Upper lobe of left lung (tissue), 6 donors: ENCODE measurements around the gene PKNOX2. TPM values are rescaled to one million over a fixed set of nuclear protein-coding genes. Genes with fewer than 3 reads are reported as not detected.

Experiments used
- ATAC-seq, 2 donors: fragments of 200-7000 bp; cut with Tn5 transposase; one replicate each; pipeline ENCODE4 v1.9.1; 2022; ENCODE audit warnings: mild to moderate bottlenecking in 2 of 2, moderate library complexity in 2 of 2; ENCODE audit not compliant: low FRiP score in 2 of 2
- DNase-seq, 2 donors: peaks; one replicate each; pipeline ENCODE4 v3.0.0-alpha.2; 2019 to 2020
- H3K27ac ChIP-seq, 4 donors: fragments of 200-600 bp; sonication (generic); one replicate each; pipeline ENCODE4 v1.5.1; 2016 to 2019
- H3K27me3 ChIP-seq, 4 donors: fragments of 200-600 bp; sonication (generic); one replicate each; pipeline ENCODE4 v1.5.1; 2017 to 2019
- H3K36me3 ChIP-seq, 4 donors: fragments of 200-600 bp; sonication (generic); one replicate each; pipeline ENCODE4 v1.5.1; 2016 to 2019
- H3K4me1 ChIP-seq, 4 donors: fragments of 200-600 bp; sonication (generic); one replicate each; pipeline ENCODE4 v1.5.1; 2018 to 2019
- H3K4me3 ChIP-seq, 4 donors: fragments of 200-600 bp; sonication (generic); one replicate each; pipeline ENCODE4 v1.5.1; 2017 to 2019; ENCODE audit warnings: mild to moderate bottlenecking in 2 of 4, moderate library complexity in 1 of 4
- H3K9me3 ChIP-seq, 4 donors: fragments of 200-600 bp; sonication (generic); one replicate each; pipeline ENCODE4 v1.5.1; 2018 to 2019
- CTCF ChIP-seq, 6 experiments: fragments of 450-650 bp in 4 of 6; fragments of 200-600 bp in 2 of 6; sonication (generic) in 2 of 6; IDR thresholded peaks; one replicate each; pipeline ENCODE4 v1.5.1; 2016 to 2019; ENCODE audit warnings: antibody characterized with exemption in 6 of 6
- EP300 ChIP-seq, 4 donors: sonication (generic); formaldehyde crosslinking; IDR thresholded peaks; one replicate each; pipeline ENCODE4 v1.5.1; 2017; ENCODE audit warnings: antibody characterized with exemption in 4 of 4, control low read depth in 2 of 4
- POLR2A ChIP-seq, 4 donors: fragments of 450-650 bp; IDR thresholded peaks; one replicate each; pipeline ENCODE4 v1.5.1; 2016 to 2017; ENCODE audit warnings: antibody characterized with exemption in 4 of 4, mild to moderate bottlenecking in 2 of 4
- POLR2AphosphoS5 ChIP-seq, 2 donors: sonication (generic); formaldehyde crosslinking; IDR thresholded peaks; one replicate each; pipeline ENCODE4 v1.5.1; 2017; ENCODE audit warnings: antibody characterized with exemption in 2 of 2
- WGBS, 2 donors: methylation state at CpG; one replicate each; pipeline ENCODE4 v1.1.5; 2017 to 2018; 5-methylcytosine and 5-hydroxymethylcytosine counted together
- total RNA-seq, 6 donors: library from RNA; depleted of rRNA in 4 of 6; stranded (reverse); fragments of >200 nt in 4 of 6; gene quantifications; one replicate each; pipeline versions ENCODE4 v1.1.0 to v1.2.1, GENCODE V29; 2016 to 2021
- donor health status: DM: no; HTN: no; CAD: no; lungs with moderate emphysema.
- donor health status: DM: no; HTN: yes; CAD: no; lungs with severe emphysema.

Gene PKNOX2
- total RNA-seq, 6 donors from 2014 or later: 2.9 to 15.5 (median 8.4) TPM

DNA sequence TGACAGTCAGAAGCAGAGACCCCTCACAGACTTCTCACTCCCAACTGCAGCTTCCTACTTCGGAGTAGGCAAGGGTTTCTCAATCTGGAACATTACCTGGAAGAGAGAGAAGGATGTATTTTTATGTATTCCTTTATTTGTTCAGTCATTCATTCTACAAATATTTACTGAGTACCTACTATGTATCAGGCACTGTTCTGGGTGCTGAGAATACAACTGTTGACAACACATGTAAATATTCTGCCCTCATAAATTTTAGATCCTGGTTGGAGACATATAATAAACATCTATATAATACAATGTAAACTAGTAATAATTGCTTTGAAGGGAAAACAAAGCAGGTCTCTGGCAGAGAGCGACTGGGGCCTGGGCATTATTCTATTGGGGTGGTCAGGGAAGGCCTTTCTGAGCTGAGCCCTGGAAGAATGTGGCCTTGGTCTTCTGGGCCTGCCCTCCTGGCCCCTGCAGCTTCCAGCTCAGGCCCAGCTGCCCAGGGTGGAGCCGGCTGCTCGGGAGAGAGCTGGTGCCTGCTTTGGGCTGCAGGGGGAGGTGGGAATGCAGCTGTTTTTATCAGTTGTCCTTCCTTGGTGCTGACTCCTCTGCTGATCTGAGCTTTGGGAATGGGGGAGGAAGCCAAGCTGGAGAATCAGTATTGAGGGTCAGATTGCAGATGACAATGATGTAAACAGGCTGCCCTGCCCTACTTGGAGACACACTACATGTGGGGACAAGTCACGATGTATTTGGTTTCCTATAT is 46.8 kb downstream of the PKNOX2 start:
- H3K4me1 ChIP-seq: peaks cover 0 to 17% (median 0%) of the 10 kb centered on the region in 4 donors
- TF ChIP-seq CTCF (IDR thresholded peaks at IDR 0.05): no peak
- no peak for TF ChIP-seq EP300 (IDR thresholded peaks at IDR 0.05)
- TF ChIP-seq POLR2A (IDR thresholded peaks at IDR 0.05): no peak
- no peak for TF ChIP-seq POLR2AphosphoS5 (IDR thresholded peaks at IDR 0.05)
- no peak overlapping the region for H3K4me3 ChIP-seq
- 68 to 74% methylated on average over 3 to 5 of the region's 5 CpGs for WGBS, 2 donors
- H3K27ac ChIP-seq: peak overlapping the region in 2 of 4 donors; percentile 7 to 13
- H3K9me3 ChIP-seq: no peaks in the 10 kb centered on the region
- ATAC-seq (peak in 1 of 2 donors; percentile 25), DNase-seq (no peak)
- no peaks in the 10 kb centered on the region for H3K36me3 ChIP-seq
- H3K27me3 ChIP-seq: no peaks in the 10 kb centered on the region

- DNase-seq: no peak
- 47 to 69% methylated on average over 4 of the region's 4 CpGs for WGBS, 2 donors
- H3K4me1 ChIP-seq: peaks cover 0 to 20% (median 0%) of the 10 kb centered on the region in 4 donors
- no peak overlapping the region for H3K27ac ChIP-seq
- H3K36me3 ChIP-seq: no peaks in the 10 kb centered on the region
- H3K9me3 ChIP-seq: no peaks in the 10 kb centered on the region
- TF ChIP-seq EP300 (IDR thresholded peaks at IDR 0.05) (no peak), POLR2AphosphoS5 (IDR thresholded peaks at IDR 0.05) (no peak), CTCF (IDR thresholded peaks at IDR 0.05) (no peak), POLR2A (IDR thresholded peaks at IDR 0.05) (no peak)
- no peak overlapping the region for H3K4me3 ChIP-seq
- ATAC-seq: no peak
- H3K27me3 ChIP-seq: no peaks in the 10 kb centered on the region
Measured at GRCh38 chr11:125211948-125212340, 47.4 kb downstream of the PKNOX2 start.

- peak overlapping the region; percentile 42 to 59 (median 54) for H3K27ac ChIP-seq
- H3K4me1 ChIP-seq: peaks cover 0 to 20% (median 0%) of the 10 kb centered on the region in 4 donors
- H3K27me3 ChIP-seq: no peaks in the 10 kb centered on the region
- no peak overlapping the region for H3K4me3 ChIP-seq
- 58 to 66% methylated on average over 16 to 18 of the region's 18 CpGs for WGBS, 2 donors
- no peak for DNase-seq
- no peaks in the 10 kb centered on the region for H3K36me3 ChIP-seq
- TF ChIP-seq POLR2A (IDR thresholded peaks at IDR 0.05) (no peak), EP300 (IDR thresholded peaks at IDR 0.05) (no peak), CTCF (IDR thresholded peaks at IDR 0.05) (no peak), POLR2AphosphoS5 (IDR thresholded peaks at IDR 0.05) (no peak)
- peak in 1 of 2 donors; percentile 56 for ATAC-seq
- H3K9me3 ChIP-seq: no peaks in the 10 kb centered on the region
Measured at GRCh38 chr11:125214601-125215565, 50.3 kb downstream of the PKNOX2 start.

- DNase-seq (no peak), ATAC-seq (no peak)
- H3K27me3 ChIP-seq: no peaks in the 10 kb centered on the region
- H3K36me3 ChIP-seq: no peaks in the 10 kb centered on the region
- WGBS, 2 donors: 52 to 61% methylated on average over 4 to 6 of the region's 6 CpGs
- peaks cover 0 to 20% (median 0%) of the 10 kb centered on the region in 4 donors for H3K4me1 ChIP-seq
- H3K4me3 ChIP-seq: no peak overlapping the region
- no peak for TF ChIP-seq CTCF (IDR thresholded peaks at IDR 0.05)
- TF ChIP-seq EP300 (IDR thresholded peaks at IDR 0.05): no peak
- TF ChIP-seq POLR2A (IDR thresholded peaks at IDR 0.05): no peak
- TF ChIP-seq POLR2AphosphoS5 (IDR thresholded peaks at IDR 0.05): no peak
- H3K9me3 ChIP-seq: no peaks in the 10 kb centered on the region
- peak overlapping the region in 1 of 4 donors; percentile 40 for H3K27ac ChIP-seq
Measured at GRCh38 chr11:125215976-125216375, 51.4 kb downstream of the PKNOX2 start.
